WTC11 (cell line): ENCODE data around the gene DAG1. TPM values are rescaled to one million over a fixed set of nuclear protein-coding genes. Genes with fewer than 3 reads are reported as not detected.

ENCODE experiments used
- ATAC-seq: fragments of 200-7000 bp; cut with Tn5 transposase; 2 replicates; pipeline ENCODE4 v1.10.0; 2021; ENCODE audit warnings: mild to moderate bottlenecking, moderate library complexity
- CTCF ChIA-PET: fragments of 300-600 bp; sonication (Branson Sonifier 250); formaldehyde crosslinking; loops from one replicate; lab custom pipeline; 2021; ENCODE audit warnings: antibody characterized with exemption; lab: Charles Lee
- POLR2A ChIA-PET: fragments of 350-600 bp; sonication (Branson Sonifier 250); formaldehyde crosslinking; loops from one replicate; lab custom pipeline; 2021; ENCODE audit warnings: antibody characterized with exemption; lab: Charles Lee
- DNase-seq: peaks from one replicate; pipeline ENCODE4 v3.0.0; 2021; ENCODE audit warnings: low spot score
- H3K27ac Mint-ChIP-seq: 2 replicates; pipeline ENCODE4 v1.8.0; 2021; ENCODE audit warnings: mixed read lengths
- H3K27me3 Mint-ChIP-seq: 2 replicates; pipeline ENCODE4 v1.8.0; 2021; ENCODE audit warnings: low read depth, mild to moderate bottlenecking, moderate library complexity, mixed read lengths
- H3K36me3 Mint-ChIP-seq: 2 replicates; pipeline ENCODE4 v1.8.0; 2021; ENCODE audit warnings: mixed read lengths
- H3K4me1 Mint-ChIP-seq: 2 replicates; pipeline ENCODE4 v1.8.0; 2022; ENCODE audit warnings: mixed read lengths
- H3K4me3 Mint-ChIP-seq: 2 replicates; pipeline ENCODE4 v1.8.0; 2021; ENCODE audit warnings: mild to moderate bottlenecking, moderate library complexity, mixed read lengths
- H3K9me3 Mint-ChIP-seq: 2 replicates; pipeline ENCODE4 v1.8.0; 2021; ENCODE audit warnings: mixed read lengths
- MXD4 ChIP-seq: fragments of 250-450 bp; sonication (Bioruptor Pico); IDR thresholded peaks from 2 replicates; pipeline ENCODE4 v1.8.0; 2021; ENCODE audit warnings: mild to moderate bottlenecking, moderate library complexity, borderline replicate concordance
- NFE2L1 ChIP-seq: sonication (generic); formaldehyde crosslinking; IDR thresholded peaks from 2 replicates; pipeline ENCODE4 v1.8.1; 2023; ENCODE audit warnings: missing genetic modification reagents
- OVOL2 ChIP-seq: fragments of 250-450 bp; sonication (Bioruptor Pico); IDR thresholded peaks from 2 replicates; pipeline ENCODE4 v1.9.0; 2021; ENCODE audit warnings: mild to moderate bottlenecking, borderline replicate concordance
- RORB ChIP-seq: fragments of 250-450 bp; sonication (Bioruptor Pico); IDR thresholded peaks from 2 replicates; pipeline ENCODE4 v1.9.0; 2021; ENCODE audit warnings: mild to moderate bottlenecking
- TEAD1 ChIP-seq: sonication (generic); formaldehyde crosslinking; IDR thresholded peaks from 2 replicates; pipeline ENCODE4 v1.8.0; 2022; ENCODE audit warnings: mild to moderate bottlenecking, missing genetic modification reagents
- ZBTB21 ChIP-seq: sonication (generic); formaldehyde crosslinking; IDR thresholded peaks from 2 replicates; pipeline ENCODE4 v1.8.1; 2023; ENCODE audit warnings: mild to moderate bottlenecking, missing genetic modification reagents, borderline replicate concordance
- ZNF121 ChIP-seq: sonication (generic); formaldehyde crosslinking; IDR thresholded peaks from 2 replicates; pipeline ENCODE4 v1.8.0; 2023; ENCODE audit warnings: missing genetic modification reagents
- ZNF219 ChIP-seq: sonication (generic); formaldehyde crosslinking; IDR thresholded peaks from 2 replicates; pipeline ENCODE4 v1.8.0; 2023; ENCODE audit warnings: missing genetic modification reagents, mild to moderate bottlenecking, borderline replicate concordance
- ZNF232 ChIP-seq: sonication (generic); formaldehyde crosslinking; IDR thresholded peaks from 2 replicates; pipeline ENCODE4 v1.8.0; 2022; ENCODE audit warnings: mild to moderate bottlenecking, missing genetic modification reagents
- total RNA-seq: library from RNA; stranded (reverse); gene quantifications from 3 replicates; pipeline ENCODE4 v1.2.3, GENCODE V29; 2021
- TF ChIP-seq, protein P1 (sequence below): sonication (generic); formaldehyde crosslinking; IDR thresholded peaks from 2 replicates; pipeline ENCODE4 v1.8.0; 2022; ENCODE audit warnings: missing genetic modification reagents
- TF ChIP-seq, protein P2 (sequence below): sonication (generic); formaldehyde crosslinking; IDR thresholded peaks from 2 replicates; pipeline ENCODE4 v1.8.1; 2022; ENCODE audit warnings: low read depth, mild to moderate bottlenecking, moderate library complexity, missing genetic modification reagents, borderline replicate concordance
- TF ChIP-seq, protein P3 (sequence below): fragments of 250-450 bp; sonication (Bioruptor Pico); IDR thresholded peaks from 2 replicates; pipeline ENCODE4 v2.1.2; 2022; ENCODE audit warnings: mild to moderate bottlenecking, moderate library complexity
- TF ChIP-seq, protein P4 (sequence below): sonication (generic); formaldehyde crosslinking; IDR thresholded peaks from 2 replicates; pipeline ENCODE4 v1.8.0; 2023; ENCODE audit warnings: missing genetic modification reagents
- TF ChIP-seq, protein P5 (sequence below): fragments of 250-450 bp; sonication (Bioruptor Pico); IDR thresholded peaks from 2 replicates; pipeline ENCODE4 v1.9.0; 2021; ENCODE audit warnings: mild to moderate bottlenecking
- TF ChIP-seq, protein P6 (sequence below): sonication (generic); formaldehyde crosslinking; IDR thresholded peaks from 2 replicates; pipeline ENCODE4 v1.8.0; 2023; ENCODE audit warnings: missing genetic modification reagents, mild to moderate bottlenecking, borderline replicate concordance

Gene DAG1
- total RNA-seq, 1 experiment from 2014 or later = 115 TPM

DNA sequence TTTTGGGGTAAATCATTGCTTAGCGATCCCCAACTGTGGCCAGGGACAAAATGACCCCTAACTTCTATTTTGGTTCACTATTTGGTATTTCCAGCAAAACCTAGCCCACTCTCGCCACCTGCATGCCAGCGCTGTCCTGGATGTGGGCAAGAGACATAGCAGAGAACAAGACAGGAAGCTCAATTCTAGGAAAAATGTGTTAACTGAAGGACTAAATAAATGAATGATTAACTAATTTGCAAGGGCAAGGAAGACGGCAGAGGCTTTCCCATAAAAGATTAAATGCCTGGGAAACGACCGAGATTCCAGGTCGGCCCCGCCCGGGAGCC is 41.4 kb upstream of the DAG1 start:
- ChIA-PET POLR2A (interaction anchor here (0.7 to 1.3 kb wide), 5 partner anchors 17 to 335 kb away, joined by 3 to 9 read pairs (median 4); partner anchors contain the start of genes QRICH1, RHOA, TCTA and USP4), CTCF (interaction anchor here (0.6 to 1.4 kb wide), 8 partner anchors 9 to 407 kb away, joined by 3 to 9 read pairs (median 4); partner anchors contain the start of genes KLHDC8B, NDUFAF3 and USP4)
- Mint-ChIP-seq H3K36me3 (no peaks in the 10 kb centered on the region), H3K27ac (peak overlapping the region; percentile 94; the same call in 1 of the 2 replicates), H3K4me1 (peaks cover 6% of the 10 kb centered on the region; the same call in 1 of the 2 replicates), H3K4me3 (peak overlapping the region; percentile 98), H3K9me3 (no peaks in the 10 kb centered on the region), H3K27me3 (no peaks in the 10 kb centered on the region)
- DNase-seq (no peak), ATAC-seq (no peak; the same call in 1 of the 2 replicates)
- TF ChIP-seq NFE2L1 (CRISPR knock-in tag) = no peak
- TF ChIP-seq TEAD1 (CRISPR knock-in tag) = no peak
- TF ChIP-seq, protein P1, sequence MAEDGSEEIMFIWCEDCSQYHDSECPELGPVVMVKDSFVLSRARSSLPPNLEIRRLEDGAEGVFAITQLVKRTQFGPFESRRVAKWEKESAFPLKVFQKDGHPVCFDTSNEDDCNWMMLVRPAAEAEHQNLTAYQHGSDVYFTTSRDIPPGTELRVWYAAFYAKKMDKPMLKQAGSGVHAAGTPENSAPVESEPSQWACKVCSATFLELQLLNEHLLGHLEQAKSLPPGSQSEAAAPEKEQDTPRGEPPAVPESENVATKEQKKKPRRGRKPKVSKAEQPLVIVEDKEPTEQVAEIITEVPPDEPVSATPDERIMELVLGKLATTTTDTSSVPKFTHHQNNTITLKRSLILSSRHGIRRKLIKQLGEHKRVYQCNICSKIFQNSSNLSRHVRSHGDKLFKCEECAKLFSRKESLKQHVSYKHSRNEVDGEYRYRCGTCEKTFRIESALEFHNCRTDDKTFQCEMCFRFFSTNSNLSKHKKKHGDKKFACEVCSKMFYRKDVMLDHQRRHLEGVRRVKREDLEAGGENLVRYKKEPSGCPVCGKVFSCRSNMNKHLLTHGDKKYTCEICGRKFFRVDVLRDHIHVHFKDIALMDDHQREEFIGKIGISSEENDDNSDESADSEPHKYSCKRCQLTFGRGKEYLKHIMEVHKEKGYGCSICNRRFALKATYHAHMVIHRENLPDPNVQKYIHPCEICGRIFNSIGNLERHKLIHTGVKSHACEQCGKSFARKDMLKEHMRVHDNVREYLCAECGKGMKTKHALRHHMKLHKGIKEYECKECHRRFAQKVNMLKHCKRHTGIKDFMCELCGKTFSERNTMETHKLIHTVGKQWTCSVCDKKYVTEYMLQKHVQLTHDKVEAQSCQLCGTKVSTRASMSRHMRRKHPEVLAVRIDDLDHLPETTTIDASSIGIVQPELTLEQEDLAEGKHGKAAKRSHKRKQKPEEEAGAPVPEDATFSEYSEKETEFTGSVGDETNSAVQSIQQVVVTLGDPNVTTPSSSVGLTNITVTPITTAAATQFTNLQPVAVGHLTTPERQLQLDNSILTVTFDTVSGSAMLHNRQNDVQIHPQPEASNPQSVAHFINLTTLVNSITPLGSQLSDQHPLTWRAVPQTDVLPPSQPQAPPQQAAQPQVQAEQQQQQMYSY (CRISPR knock-in tag) = no peak
- TF ChIP-seq, protein P2, sequence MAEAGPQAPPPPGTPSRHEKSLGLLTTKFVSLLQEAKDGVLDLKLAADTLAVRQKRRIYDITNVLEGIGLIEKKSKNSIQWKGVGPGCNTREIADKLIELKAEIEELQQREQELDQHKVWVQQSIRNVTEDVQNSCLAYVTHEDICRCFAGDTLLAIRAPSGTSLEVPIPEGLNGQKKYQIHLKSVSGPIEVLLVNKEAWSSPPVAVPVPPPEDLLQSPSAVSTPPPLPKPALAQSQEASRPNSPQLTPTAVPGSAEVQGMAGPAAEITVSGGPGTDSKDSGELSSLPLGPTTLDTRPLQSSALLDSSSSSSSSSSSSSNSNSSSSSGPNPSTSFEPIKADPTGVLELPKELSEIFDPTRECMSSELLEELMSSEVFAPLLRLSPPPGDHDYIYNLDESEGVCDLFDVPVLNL (CRISPR knock-in tag) = no peak
- TF ChIP-seq, protein P3, sequence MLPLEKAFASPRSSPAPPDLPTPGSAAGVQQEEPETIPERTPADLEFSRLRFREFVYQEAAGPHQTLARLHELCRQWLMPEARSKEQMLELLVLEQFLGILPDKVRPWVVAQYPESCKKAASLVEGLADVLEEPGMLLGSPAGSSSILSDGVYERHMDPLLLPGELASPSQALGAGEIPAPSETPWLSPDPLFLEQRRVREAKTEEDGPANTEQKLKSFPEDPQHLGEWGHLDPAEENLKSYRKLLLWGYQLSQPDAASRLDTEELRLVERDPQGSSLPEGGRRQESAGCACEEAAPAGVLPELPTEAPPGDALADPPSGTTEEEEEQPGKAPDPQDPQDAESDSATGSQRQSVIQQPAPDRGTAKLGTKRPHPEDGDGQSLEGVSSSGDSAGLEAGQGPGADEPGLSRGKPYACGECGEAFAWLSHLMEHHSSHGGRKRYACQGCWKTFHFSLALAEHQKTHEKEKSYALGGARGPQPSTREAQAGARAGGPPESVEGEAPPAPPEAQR (CRISPR knock-in tag) = no peak
- TF ChIP-seq, protein P4, sequence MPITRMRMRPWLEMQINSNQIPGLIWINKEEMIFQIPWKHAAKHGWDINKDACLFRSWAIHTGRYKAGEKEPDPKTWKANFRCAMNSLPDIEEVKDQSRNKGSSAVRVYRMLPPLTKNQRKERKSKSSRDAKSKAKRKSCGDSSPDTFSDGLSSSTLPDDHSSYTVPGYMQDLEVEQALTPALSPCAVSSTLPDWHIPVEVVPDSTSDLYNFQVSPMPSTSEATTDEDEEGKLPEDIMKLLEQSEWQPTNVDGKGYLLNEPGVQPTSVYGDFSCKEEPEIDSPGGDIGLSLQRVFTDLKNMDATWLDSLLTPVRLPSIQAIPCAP = no peak
- TF ChIP-seq OVOL2 (CRISPR knock-in tag) = no peak
- no peak for TF ChIP-seq MXD4 (CRISPR knock-in tag)
- no peak for TF ChIP-seq ZNF121 (CRISPR knock-in tag)
- TF ChIP-seq, protein P5, sequence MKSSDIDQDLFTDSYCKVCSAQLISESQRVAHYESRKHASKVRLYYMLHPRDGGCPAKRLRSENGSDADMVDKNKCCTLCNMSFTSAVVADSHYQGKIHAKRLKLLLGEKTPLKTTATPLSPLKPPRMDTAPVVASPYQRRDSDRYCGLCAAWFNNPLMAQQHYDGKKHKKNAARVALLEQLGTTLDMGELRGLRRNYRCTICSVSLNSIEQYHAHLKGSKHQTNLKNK (CRISPR knock-in tag) = no peak
- TF ChIP-seq RORB = no peak
- no peak for TF ChIP-seq ZBTB21 (CRISPR knock-in tag)
- no peak for TF ChIP-seq ZNF219 (CRISPR knock-in tag)
- no peak for TF ChIP-seq ZNF232 (CRISPR knock-in tag)
- TF ChIP-seq, protein P6, sequence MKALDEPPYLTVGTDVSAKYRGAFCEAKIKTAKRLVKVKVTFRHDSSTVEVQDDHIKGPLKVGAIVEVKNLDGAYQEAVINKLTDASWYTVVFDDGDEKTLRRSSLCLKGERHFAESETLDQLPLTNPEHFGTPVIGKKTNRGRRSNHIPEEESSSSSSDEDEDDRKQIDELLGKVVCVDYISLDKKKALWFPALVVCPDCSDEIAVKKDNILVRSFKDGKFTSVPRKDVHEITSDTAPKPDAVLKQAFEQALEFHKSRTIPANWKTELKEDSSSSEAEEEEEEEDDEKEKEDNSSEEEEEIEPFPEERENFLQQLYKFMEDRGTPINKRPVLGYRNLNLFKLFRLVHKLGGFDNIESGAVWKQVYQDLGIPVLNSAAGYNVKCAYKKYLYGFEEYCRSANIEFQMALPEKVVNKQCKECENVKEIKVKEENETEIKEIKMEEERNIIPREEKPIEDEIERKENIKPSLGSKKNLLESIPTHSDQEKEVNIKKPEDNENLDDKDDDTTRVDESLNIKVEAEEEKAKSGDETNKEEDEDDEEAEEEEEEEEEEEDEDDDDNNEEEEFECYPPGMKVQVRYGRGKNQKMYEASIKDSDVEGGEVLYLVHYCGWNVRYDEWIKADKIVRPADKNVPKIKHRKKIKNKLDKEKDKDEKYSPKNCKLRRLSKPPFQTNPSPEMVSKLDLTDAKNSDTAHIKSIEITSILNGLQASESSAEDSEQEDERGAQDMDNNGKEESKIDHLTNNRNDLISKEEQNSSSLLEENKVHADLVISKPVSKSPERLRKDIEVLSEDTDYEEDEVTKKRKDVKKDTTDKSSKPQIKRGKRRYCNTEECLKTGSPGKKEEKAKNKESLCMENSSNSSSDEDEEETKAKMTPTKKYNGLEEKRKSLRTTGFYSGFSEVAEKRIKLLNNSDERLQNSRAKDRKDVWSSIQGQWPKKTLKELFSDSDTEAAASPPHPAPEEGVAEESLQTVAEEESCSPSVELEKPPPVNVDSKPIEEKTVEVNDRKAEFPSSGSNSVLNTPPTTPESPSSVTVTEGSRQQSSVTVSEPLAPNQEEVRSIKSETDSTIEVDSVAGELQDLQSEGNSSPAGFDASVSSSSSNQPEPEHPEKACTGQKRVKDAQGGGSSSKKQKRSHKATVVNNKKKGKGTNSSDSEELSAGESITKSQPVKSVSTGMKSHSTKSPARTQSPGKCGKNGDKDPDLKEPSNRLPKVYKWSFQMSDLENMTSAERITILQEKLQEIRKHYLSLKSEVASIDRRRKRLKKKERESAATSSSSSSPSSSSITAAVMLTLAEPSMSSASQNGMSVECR (CRISPR knock-in tag) = no peak
- TF ChIP-seq, all 79 proteins: peak for 0
